HL-60 (cell line): ENCODE measurements around the gene SMURF1.

ENCODE experiments used
- DNase-seq, 2 experiments: peaks; one replicate each; pipeline ENCODE4 v3.0.0-alpha.2; 2010 to 2020; ENCODE audit warnings: low read depth in 1 of 2, low spot score in 1 of 2
- H3K27ac ChIP-seq: fragments of 250-450 bp; sonication (Bioruptor Pico); replicated peaks from 2 replicates; pipeline ENCODE4 v1.5.1; 2020; ENCODE audit warnings: mild to moderate bottlenecking, moderate library complexity
- H3K27me3 ChIP-seq: fragments of 250-450 bp; sonication (Bioruptor Pico); 2 replicates; pipeline ENCODE4 v1.5.1; 2021; ENCODE audit warnings: mild to moderate bottlenecking, moderate library complexity; ENCODE audit not compliant: insufficient read depth, poor library complexity, severe bottlenecking
- H3K4me3 ChIP-seq: replicated peaks from 2 replicates; pipeline ENCODE4 v1.5.1; 2011; ENCODE audit warnings: mild to moderate bottlenecking, control low read depth, low read length; ENCODE audit not compliant: insufficient read depth
- GABPA ChIP-seq: IDR thresholded peaks from 2 replicates; pipeline ENCODE4 v1.6.1; 2012; ENCODE audit warnings: low read depth
- POLR2AphosphoS5 ChIP-seq: IDR thresholded peaks from 2 replicates; pipeline ENCODE4 v1.6.1; 2012; ENCODE audit warnings: low read depth
- SPI1 ChIP-seq: IDR thresholded peaks from 2 replicates; pipeline ENCODE4 v1.6.1; 2012; ENCODE audit warnings: low read depth, mild to moderate bottlenecking, borderline replicate concordance
- TF ChIP-seq, protein P1 (sequence below): IDR thresholded peaks from one replicate; pipeline ENCODE4 v1.5.1; 2011; ENCODE audit warnings: low read length, control low read depth, inconsistent platforms; ENCODE audit not compliant: insufficient read depth
- TF ChIP-seq, protein P2 (sequence below): IDR thresholded peaks from 2 replicates; pipeline ENCODE4 v1.6.1; 2012; ENCODE audit warnings: low read depth; ENCODE audit not compliant: insufficient replicate concordance

Gene SMURF1

DNA sequence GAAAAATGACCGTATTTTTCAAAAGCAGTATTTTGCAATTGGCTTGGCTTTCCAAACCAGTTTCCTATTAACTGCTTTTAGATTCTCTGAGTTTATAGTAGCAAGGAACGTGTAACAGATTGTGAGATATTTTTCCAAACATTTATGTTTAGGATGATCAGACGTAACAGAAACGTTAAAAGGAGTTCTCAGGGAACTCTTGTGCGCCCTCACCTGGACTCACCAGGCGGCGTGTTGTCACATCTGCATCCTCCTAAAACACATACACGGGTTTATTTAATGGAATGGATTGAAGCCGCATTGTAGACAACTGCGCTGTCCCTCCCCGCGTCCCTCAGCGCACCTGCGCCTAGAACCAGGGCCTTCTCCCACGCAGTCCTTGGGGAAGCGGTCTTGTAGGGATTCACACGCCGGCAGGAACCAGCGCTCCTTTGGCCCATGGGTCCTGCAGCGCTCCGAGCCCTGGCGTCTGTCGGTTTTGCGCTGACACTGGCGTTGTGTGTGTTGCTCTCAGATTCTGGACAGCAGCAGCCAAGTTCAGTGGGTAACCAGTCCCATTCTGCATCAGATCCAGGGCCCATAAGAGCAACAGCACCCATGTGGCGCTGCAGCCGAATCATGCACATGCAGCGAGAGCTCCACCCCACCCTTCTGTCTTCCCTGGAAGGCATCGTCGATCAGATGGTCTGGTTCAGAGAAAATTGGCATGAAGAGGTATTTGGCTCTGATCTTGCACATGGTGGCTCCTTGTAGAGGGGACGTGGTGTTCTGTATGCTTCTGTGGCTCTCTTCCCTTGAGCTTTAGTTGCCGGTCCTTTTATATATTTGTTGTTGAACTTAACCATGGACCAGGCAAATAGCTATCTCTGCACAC, 150.6 kb downstream of the SMURF1 start:
- Histone ChIP-seq H3K27me3 (no peaks in the 10 kb centered on the region), H3K27ac (no peak overlapping the region), H3K4me3 (no peak overlapping the region)
- no peak for TF ChIP-seq SPI1
- TF ChIP-seq POLR2AphosphoS5 = no peak
- no peak for TF ChIP-seq GABPA
- TF ChIP-seq, protein P1, sequence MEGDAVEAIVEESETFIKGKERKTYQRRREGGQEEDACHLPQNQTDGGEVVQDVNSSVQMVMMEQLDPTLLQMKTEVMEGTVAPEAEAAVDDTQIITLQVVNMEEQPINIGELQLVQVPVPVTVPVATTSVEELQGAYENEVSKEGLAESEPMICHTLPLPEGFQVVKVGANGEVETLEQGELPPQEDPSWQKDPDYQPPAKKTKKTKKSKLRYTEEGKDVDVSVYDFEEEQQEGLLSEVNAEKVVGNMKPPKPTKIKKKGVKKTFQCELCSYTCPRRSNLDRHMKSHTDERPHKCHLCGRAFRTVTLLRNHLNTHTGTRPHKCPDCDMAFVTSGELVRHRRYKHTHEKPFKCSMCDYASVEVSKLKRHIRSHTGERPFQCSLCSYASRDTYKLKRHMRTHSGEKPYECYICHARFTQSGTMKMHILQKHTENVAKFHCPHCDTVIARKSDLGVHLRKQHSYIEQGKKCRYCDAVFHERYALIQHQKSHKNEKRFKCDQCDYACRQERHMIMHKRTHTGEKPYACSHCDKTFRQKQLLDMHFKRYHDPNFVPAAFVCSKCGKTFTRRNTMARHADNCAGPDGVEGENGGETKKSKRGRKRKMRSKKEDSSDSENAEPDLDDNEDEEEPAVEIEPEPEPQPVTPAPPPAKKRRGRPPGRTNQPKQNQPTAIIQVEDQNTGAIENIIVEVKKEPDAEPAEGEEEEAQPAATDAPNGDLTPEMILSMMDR = no peak
- TF ChIP-seq, protein P2, sequence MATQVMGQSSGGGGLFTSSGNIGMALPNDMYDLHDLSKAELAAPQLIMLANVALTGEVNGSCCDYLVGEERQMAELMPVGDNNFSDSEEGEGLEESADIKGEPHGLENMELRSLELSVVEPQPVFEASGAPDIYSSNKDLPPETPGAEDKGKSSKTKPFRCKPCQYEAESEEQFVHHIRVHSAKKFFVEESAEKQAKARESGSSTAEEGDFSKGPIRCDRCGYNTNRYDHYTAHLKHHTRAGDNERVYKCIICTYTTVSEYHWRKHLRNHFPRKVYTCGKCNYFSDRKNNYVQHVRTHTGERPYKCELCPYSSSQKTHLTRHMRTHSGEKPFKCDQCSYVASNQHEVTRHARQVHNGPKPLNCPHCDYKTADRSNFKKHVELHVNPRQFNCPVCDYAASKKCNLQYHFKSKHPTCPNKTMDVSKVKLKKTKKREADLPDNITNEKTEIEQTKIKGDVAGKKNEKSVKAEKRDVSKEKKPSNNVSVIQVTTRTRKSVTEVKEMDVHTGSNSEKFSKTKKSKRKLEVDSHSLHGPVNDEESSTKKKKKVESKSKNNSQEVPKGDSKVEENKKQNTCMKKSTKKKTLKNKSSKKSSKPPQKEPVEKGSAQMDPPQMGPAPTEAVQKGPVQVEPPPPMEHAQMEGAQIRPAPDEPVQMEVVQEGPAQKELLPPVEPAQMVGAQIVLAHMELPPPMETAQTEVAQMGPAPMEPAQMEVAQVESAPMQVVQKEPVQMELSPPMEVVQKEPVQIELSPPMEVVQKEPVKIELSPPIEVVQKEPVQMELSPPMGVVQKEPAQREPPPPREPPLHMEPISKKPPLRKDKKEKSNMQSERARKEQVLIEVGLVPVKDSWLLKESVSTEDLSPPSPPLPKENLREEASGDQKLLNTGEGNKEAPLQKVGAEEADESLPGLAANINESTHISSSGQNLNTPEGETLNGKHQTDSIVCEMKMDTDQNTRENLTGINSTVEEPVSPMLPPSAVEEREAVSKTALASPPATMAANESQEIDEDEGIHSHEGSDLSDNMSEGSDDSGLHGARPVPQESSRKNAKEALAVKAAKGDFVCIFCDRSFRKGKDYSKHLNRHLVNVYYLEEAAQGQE = no peak
- DNase-seq = no peak

DNA sequence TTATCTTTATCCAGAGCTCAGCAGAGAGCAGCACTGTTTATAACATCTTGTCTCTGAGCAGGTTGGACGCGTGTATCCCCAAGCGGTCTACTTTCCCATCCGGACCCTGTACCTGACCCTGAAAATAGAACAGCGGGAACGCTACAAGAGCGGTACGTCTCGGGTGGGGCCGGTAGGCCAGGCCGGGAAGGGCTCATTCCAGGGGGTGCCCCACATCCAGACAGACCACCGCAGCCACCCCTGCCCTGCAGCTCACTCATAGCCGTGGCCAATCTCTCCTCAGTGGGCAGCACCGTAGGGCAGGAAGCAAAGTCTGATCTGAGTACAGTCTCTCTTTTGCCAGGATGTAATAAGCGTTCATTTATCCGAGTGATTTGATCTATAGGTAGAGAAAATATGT, 151.8 kb downstream of the SMURF1 start:
- TF ChIP-seq GABPA (no peak), POLR2AphosphoS5 (no peak)
- TF ChIP-seq, protein P2 = no peak
- TF ChIP-seq, protein P1 = no peak
- H3K27ac ChIP-seq = no peak overlapping the region
- no peak overlapping the region for H3K4me3 ChIP-seq
- no peak for DNase-seq
- H3K27me3 ChIP-seq = no peaks in the 10 kb centered on the region

DNA sequence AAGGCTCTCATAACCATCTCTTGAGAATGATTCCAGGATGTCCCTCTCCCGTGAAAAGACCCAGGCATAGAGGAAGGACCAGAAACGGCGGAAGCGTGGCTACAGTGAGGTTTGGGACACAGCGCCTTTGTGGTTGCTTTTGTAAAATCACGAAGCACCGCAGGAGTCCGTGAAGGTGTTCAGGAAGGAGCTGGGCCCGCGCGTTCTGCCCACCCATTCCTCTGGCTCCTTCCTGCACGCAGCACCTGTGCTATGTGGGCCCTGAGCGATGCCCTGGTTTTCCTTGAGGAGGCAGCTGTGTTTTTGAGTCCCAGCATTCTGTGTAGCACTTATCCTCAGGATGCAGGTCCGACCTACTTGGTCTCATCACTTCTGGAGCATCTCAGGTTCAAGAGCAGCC, 152.8 kb downstream of the SMURF1 start:
- TF ChIP-seq POLR2AphosphoS5 (no peak), SPI1 (no peak), GABPA (no peak)
- TF ChIP-seq, protein P2 = no peak
- TF ChIP-seq, protein P1 = no peak
- H3K27me3 ChIP-seq = no peaks in the 10 kb centered on the region
- no peak overlapping the region for H3K4me3 ChIP-seq
- no peak overlapping the region for H3K27ac ChIP-seq
- DNase-seq = no peak
